GM18517 (cell line): Measurements from ENCODE around the gene ADAM10.
"Not testable (repeated sequence)": the region's sequence is repeated elsewhere in the genome, so short reads cannot be mapped to it uniquely, and the experiment has no call there.

Experiments
- ATAC-seq: cut with Tn5 transposase; IDR thresholded peaks from one replicate; pipeline ENCODE4 v1.9.1; 2021; ENCODE audit warnings: mild to moderate bottlenecking, moderate library complexity; ENCODE audit not compliant: unreplicated experiment

ADAM10 gene

GRCh38 chr15:58749532-58750337 is at the start of gene ADAM10:
TSS of gene ADAM10 (minus strand) at chr15:58749707. CDS start at chr15:58749534, 173 bp downstream.
- peak; percentile 67 for ATAC-seq

GRCh38 chr15:58797505-58797904 is 48.0 kb upstream of the ADAM10 start:
- ATAC-seq: no peak

- no peak for ATAC-seq
Measured at GRCh38 chr15:58795825-58796224, 46.3 kb upstream of the ADAM10 start.

GRCh38 chr15:58793862-58794261 is 44.4 kb upstream of the ADAM10 start:
- ATAC-seq: no peak

- ATAC-seq: no peak
Measured at GRCh38 chr15:58788056-58788710, 38.7 kb upstream of the ADAM10 start.

GRCh38 chr15:58785355-58785754 is 35.8 kb upstream of the ADAM10 start:
- ATAC-seq: no peak

- no peak for ATAC-seq
Measured at GRCh38 chr15:58779554-58779953, 30.0 kb upstream of the ADAM10 start.

GRCh38 chr15:58777107-58777506 is 27.6 kb upstream of the ADAM10 start:
- peak; percentile 60 for ATAC-seq

GRCh38 chr15:58775402-58775801 is 25.9 kb upstream of the ADAM10 start:
- ATAC-seq: no peak

GRCh38 chr15:58773024-58773423 is 23.5 kb upstream of the ADAM10 start:
- no peak for ATAC-seq

GRCh38 chr15:58771621-58772250 is 22.2 kb upstream of the ADAM10 start:
- ATAC-seq: peak; percentile 14

- peak; percentile 82 for ATAC-seq
Measured at GRCh38 chr15:58770857-58771620, 21.5 kb upstream of the ADAM10 start, which contains the start of gene MINDY2. TSS of gene MINDY2 (plus strand) at chr15:58771302. CDS start at chr15:58771396, 94 bp downstream.

GRCh38 chr15:58770519-58770856 is 21.0 kb upstream of the ADAM10 start:
- ATAC-seq: peak; percentile 31

- not testable (repeated sequence) for ATAC-seq
Measured at GRCh38 chr15:58768601-58769004, 19.1 kb upstream of the ADAM10 start.

GRCh38 chr15:58766290-58766689 is 16.8 kb upstream of the ADAM10 start:
- no peak for ATAC-seq

- ATAC-seq: no peak
Measured at GRCh38 chr15:58764468-58764867, 15.0 kb upstream of the ADAM10 start.

- ATAC-seq: no peak
Measured at GRCh38 chr15:58762731-58763130, 13.2 kb upstream of the ADAM10 start.

GRCh38 chr15:58762285-58762684 is 12.8 kb upstream of the ADAM10 start:
- ATAC-seq: no peak

- no peak for ATAC-seq
Measured at GRCh38 chr15:58761010-58761388, 11.5 kb upstream of the ADAM10 start.

GRCh38 chr15:58760385-58761009 is 11.0 kb upstream of the ADAM10 start:
- no peak for ATAC-seq

- no peak for ATAC-seq
Measured at GRCh38 chr15:58758141-58758540, 8.6 kb upstream of the ADAM10 start.
